Stimulated activated naive CD8-positive, alpha-beta T cell treated with anti-CD3 and anti-CD28 coated beads, Interleukin-15, Interleukin-2, amounts not matched to agents 100 ng/mL and 50 ng/mL, for 24 hours (primary cell): ENCODE data around the gene EML5.

ENCODE experiments used
- H3K27ac Mint-ChIP-seq: one replicate; pipeline ENCODE4 v1.8.0; 2021; ENCODE audit warnings: mild to moderate bottlenecking, mixed read lengths
- H3K27me3 Mint-ChIP-seq: one replicate; pipeline ENCODE4 v1.8.0; 2021; ENCODE audit warnings: mixed read lengths
- H3K36me3 Mint-ChIP-seq: one replicate; pipeline ENCODE4 v1.8.0; 2021; ENCODE audit warnings: low read depth, mixed read lengths
- H3K4me1 Mint-ChIP-seq: one replicate; pipeline ENCODE4 v1.8.0; 2021; ENCODE audit warnings: low read depth, mixed read lengths
- H3K4me3 Mint-ChIP-seq: one replicate; pipeline ENCODE4 v1.8.0; 2021; ENCODE audit warnings: mild to moderate bottlenecking, mixed read lengths
- H3K9me3 Mint-ChIP-seq: one replicate; pipeline ENCODE4 v1.8.0; 2021; ENCODE audit warnings: mixed read lengths

Gene EML5

GRCh38 chr14:88792473-88793258, at the start of gene EML5:
Gene EML5, minus strand, starts transcription at chr14:88792953. Its CDS starts 450 bp downstream, at chr14:88792503.
- peaks cover 8% of the 10 kb centered on the region for H3K27me3 Mint-ChIP-seq

GRCh38 chr14:88842414-88842813, 49.7 kb upstream of the EML5 start:
- Mint-ChIP-seq H3K9me3 (no peaks in the 10 kb centered on the region), H3K4me3 (no peak overlapping the region), H3K27ac (no peak overlapping the region), H3K27me3 (no peaks in the 10 kb centered on the region), H3K36me3 (no peaks in the 10 kb centered on the region), H3K4me1 (no peaks in the 10 kb centered on the region)

More at GRCh38 chr14:88792473-88793258, at the start of gene EML5:
- Mint-ChIP-seq H3K4me1 (peaks cover 33% of the 10 kb centered on the region), H3K9me3 (no peaks in the 10 kb centered on the region), H3K36me3 (no peaks in the 10 kb centered on the region), H3K4me3 (peak within 1 kb of the TSS; percentile 85), H3K27ac (peak within 1 kb of the TSS; percentile 83)

- H3K27ac Mint-ChIP-seq = no peak overlapping the region
- H3K27me3 Mint-ChIP-seq = peaks cover 5% of the 10 kb centered on the region
- no peaks in the 10 kb centered on the region for H3K36me3 Mint-ChIP-seq
- no peaks in the 10 kb centered on the region for H3K9me3 Mint-ChIP-seq
- no peaks in the 10 kb centered on the region for H3K4me1 Mint-ChIP-seq
- no peak overlapping the region for H3K4me3 Mint-ChIP-seq
These were observed 49.0 kb upstream of the EML5 start for GRCh38 chr14:88841741-88842140.

- peaks cover 5% of the 10 kb centered on the region for H3K27me3 Mint-ChIP-seq
- no peak overlapping the region for H3K4me3 Mint-ChIP-seq
- H3K4me1 Mint-ChIP-seq = no peaks in the 10 kb centered on the region
- H3K36me3 Mint-ChIP-seq = no peaks in the 10 kb centered on the region
- H3K27ac Mint-ChIP-seq = no peak overlapping the region
- H3K9me3 Mint-ChIP-seq = no peaks in the 10 kb centered on the region
These were observed 48.2 kb upstream of the EML5 start for GRCh38 chr14:88840926-88841325.

DNA sequence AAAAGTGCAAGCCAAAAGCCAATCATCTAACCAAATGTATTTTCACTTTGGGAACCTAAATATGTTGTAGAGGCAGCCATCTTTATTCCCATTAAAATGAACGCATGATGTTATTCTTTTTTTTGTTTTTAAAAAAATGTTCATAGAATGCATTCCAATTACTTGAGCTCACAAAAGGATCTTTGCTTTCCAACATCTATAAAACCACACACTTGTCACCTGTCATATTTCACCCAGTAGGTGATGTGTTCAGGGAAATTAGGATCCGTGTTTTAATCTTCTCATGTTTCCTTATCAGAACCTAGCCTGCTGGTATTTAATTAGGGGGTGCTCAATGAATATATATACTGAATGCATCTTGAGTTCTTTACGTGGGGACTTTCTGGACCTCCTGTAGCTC, 45.3 kb upstream of the EML5 start:
- Mint-ChIP-seq H3K4me3 (no peak overlapping the region), H3K27ac (no peak overlapping the region), H3K4me1 (no peaks in the 10 kb centered on the region), H3K9me3 (no peaks in the 10 kb centered on the region), H3K36me3 (no peaks in the 10 kb centered on the region), H3K27me3 (peaks cover 10% of the 10 kb centered on the region)

DNA sequence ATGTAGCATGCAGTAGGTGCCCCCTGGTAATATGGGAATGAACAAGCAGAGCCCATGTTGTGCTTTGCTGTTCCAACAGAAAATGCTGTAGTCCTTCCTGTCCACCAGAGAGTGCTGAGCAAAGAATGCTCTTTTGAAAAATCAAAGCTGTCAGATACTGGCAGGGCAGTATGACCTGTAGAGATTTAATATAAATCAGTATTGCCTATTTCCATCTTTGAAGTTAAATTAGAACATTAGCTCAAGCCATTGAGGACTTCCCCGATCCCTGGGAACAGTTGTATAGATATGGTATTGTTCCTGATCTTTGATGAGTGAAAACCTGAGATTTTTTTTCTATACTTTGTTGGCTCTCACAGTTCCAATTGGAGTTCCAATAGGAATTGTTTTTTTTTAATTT, 44.7 kb upstream of the EML5 start:
- no peaks in the 10 kb centered on the region for H3K9me3 Mint-ChIP-seq
- H3K4me1 Mint-ChIP-seq = no peaks in the 10 kb centered on the region
- peaks cover 10% of the 10 kb centered on the region for H3K27me3 Mint-ChIP-seq
- H3K27ac Mint-ChIP-seq = no peak overlapping the region
- no peak overlapping the region for H3K4me3 Mint-ChIP-seq
- H3K36me3 Mint-ChIP-seq = no peaks in the 10 kb centered on the region

- H3K27me3 Mint-ChIP-seq = peaks cover 10% of the 10 kb centered on the region
- no peaks in the 10 kb centered on the region for H3K36me3 Mint-ChIP-seq
- H3K27ac Mint-ChIP-seq = no peak overlapping the region
- H3K9me3 Mint-ChIP-seq = no peaks in the 10 kb centered on the region
- peaks cover 3% of the 10 kb centered on the region for H3K4me1 Mint-ChIP-seq
- no peak overlapping the region for H3K4me3 Mint-ChIP-seq
These were observed 42.9 kb upstream of the EML5 start for GRCh38 chr14:88835661-88836060.

DNA sequence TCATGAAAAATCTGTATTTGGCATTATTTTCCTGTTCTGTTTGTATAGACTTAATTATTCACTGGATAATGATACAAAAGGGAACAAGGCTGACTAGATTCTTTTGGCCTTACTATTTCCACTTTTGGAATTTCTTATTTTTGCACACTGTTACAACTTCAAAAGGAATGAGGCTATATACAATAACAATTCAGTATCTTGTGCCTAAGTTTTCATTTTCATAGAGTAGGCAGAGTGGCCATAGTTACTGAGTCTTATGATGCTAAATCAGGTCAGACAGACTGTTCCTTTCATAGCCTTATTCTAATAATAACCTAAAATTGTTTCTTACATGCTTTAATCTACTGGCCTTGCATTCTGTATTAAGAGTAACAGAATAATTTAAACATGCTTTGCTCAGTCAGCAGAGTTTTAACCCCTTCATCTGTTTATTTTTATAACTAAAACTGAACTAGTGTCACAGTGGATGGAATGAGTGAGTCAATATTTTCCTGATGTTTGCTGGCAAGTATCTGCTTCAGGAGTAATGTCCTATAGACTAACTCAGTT, 42.2 kb upstream of the EML5 start:
- Mint-ChIP-seq H3K9me3 (no peaks in the 10 kb centered on the region), H3K4me3 (no peak overlapping the region), H3K4me1 (peaks cover 3% of the 10 kb centered on the region), H3K36me3 (no peaks in the 10 kb centered on the region), H3K27ac (no peak overlapping the region), H3K27me3 (peaks cover 10% of the 10 kb centered on the region)

- peaks cover 3% of the 10 kb centered on the region for H3K4me1 Mint-ChIP-seq
- H3K4me3 Mint-ChIP-seq = no peak overlapping the region
- no peaks in the 10 kb centered on the region for H3K9me3 Mint-ChIP-seq
- H3K27me3 Mint-ChIP-seq = peaks cover 6% of the 10 kb centered on the region
- no peaks in the 10 kb centered on the region for H3K36me3 Mint-ChIP-seq
- H3K27ac Mint-ChIP-seq = no peak overlapping the region
These were observed 38.5 kb upstream of the EML5 start for GRCh38 chr14:88831284-88831683.

- Mint-ChIP-seq H3K27ac (no peak overlapping the region), H3K9me3 (no peaks in the 10 kb centered on the region), H3K36me3 (no peaks in the 10 kb centered on the region), H3K27me3 (peaks cover 10% of the 10 kb centered on the region), H3K4me1 (peaks cover 8% of the 10 kb centered on the region), H3K4me3 (no peak overlapping the region)
These were observed 37.0 kb upstream of the EML5 start for GRCh38 chr14:88829685-88830302.

- Mint-ChIP-seq H3K27me3 (peaks cover 9% of the 10 kb centered on the region), H3K27ac (no peak overlapping the region), H3K9me3 (no peaks in the 10 kb centered on the region), H3K4me3 (no peak overlapping the region), H3K36me3 (no peaks in the 10 kb centered on the region), H3K4me1 (peaks cover 8% of the 10 kb centered on the region)
These were observed 36.4 kb upstream of the EML5 start for GRCh38 chr14:88829188-88829587.

DNA sequence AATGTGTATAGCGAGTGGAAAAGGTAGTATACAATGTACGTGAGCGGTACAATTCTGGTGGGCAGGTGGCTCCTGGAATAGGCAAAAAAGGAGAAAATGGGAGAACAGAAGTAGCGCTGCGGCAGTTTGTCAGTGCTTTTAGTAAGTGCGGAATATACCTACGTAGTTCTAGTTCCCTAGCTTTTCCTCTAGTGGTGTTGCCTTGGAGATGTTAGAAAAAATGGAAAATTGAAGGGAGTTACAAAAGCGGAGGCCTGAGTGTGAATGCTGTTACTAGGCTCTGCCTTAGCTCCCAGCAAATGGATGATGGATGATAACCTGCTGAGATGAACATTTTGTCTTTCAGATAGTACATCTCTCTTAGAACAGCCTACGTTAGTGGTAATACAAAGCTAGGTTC, 32.8 kb upstream of the EML5 start:
- H3K9me3 Mint-ChIP-seq = no peaks in the 10 kb centered on the region
- peaks cover 6% of the 10 kb centered on the region for H3K27me3 Mint-ChIP-seq
- H3K4me1 Mint-ChIP-seq = peaks cover 8% of the 10 kb centered on the region
- no peaks in the 10 kb centered on the region for H3K36me3 Mint-ChIP-seq
- peak overlapping the region; percentile 57 for H3K27ac Mint-ChIP-seq
- H3K4me3 Mint-ChIP-seq = peak overlapping the region; percentile 97

GRCh38 chr14:88825078-88825458, 32.3 kb upstream of the EML5 start:
- no peaks in the 10 kb centered on the region for H3K9me3 Mint-ChIP-seq
- peak overlapping the region; percentile 97 for H3K4me3 Mint-ChIP-seq
- H3K27me3 Mint-ChIP-seq = peaks cover 10% of the 10 kb centered on the region
- no peaks in the 10 kb centered on the region for H3K36me3 Mint-ChIP-seq
- H3K4me1 Mint-ChIP-seq = peaks cover 8% of the 10 kb centered on the region
- peak overlapping the region; percentile 57 for H3K27ac Mint-ChIP-seq

- H3K9me3 Mint-ChIP-seq = no peaks in the 10 kb centered on the region
- no peaks in the 10 kb centered on the region for H3K36me3 Mint-ChIP-seq
- peaks cover 16% of the 10 kb centered on the region for H3K27me3 Mint-ChIP-seq
- peaks cover 8% of the 10 kb centered on the region for H3K4me1 Mint-ChIP-seq
- H3K27ac Mint-ChIP-seq = peak within 1 kb of the TSS; percentile 96
- peak within 1 kb of the TSS; percentile 97 for H3K4me3 Mint-ChIP-seq
These were observed 31.7 kb upstream of the EML5 start, which contains the start of gene TTC8 for GRCh38 chr14:88824314-88825077. Gene TTC8, plus strand, starts transcription at chr14:88824651. Its CDS starts 57 bp downstream, at chr14:88824708.

GRCh38 chr14:88823968-88824313, 31.2 kb upstream of the EML5 start:
- Mint-ChIP-seq H3K4me1 (peaks cover 8% of the 10 kb centered on the region), H3K36me3 (no peaks in the 10 kb centered on the region), H3K4me3 (peak overlapping the region; percentile 97), H3K27me3 (peaks cover 18% of the 10 kb centered on the region), H3K27ac (peak overlapping the region; percentile 96), H3K9me3 (no peaks in the 10 kb centered on the region)
